Lung (tissue), 12 donors: ENCODE measurements around the gene RIPK3. TPM values are rescaled to one million over a fixed set of nuclear protein-coding genes. Genes with fewer than 3 reads are reported as not detected.
A peak's percentile ranks its signal among the peaks of the same experiment; 100 is the strongest.

ENCODE experiments used
- ATAC-seq: fragments of 200-7000 bp; cut with Tn5 transposase; one replicate; pipeline ENCODE4 v1.9.1; 2020; ENCODE audit warnings: moderate number of reproducible peaks; ENCODE audit not compliant: insufficient read depth, low FRiP score
- DNase-seq, 3 donors: peaks; one replicate each; pipeline ENCODE4 v3.0.0-alpha.2; 2013 to 2017
- H3K27ac ChIP-seq, 2 donors: one replicate each; pipeline ENCODE4 v1.5.1; 2013; ENCODE audit warnings: mild to moderate bottlenecking in 2 of 2, moderate library complexity in 2 of 2, control low read depth in 1 of 2, inconsistent platforms in 1 of 2, low read depth in 1 of 2, low read length in 1 of 2
- H3K27me3 ChIP-seq, 3 donors: one replicate each; pipeline ENCODE4 v1.5.1; 2013; ENCODE audit warnings: low read length in 2 of 3; ENCODE audit not compliant: control insufficient read depth in 3 of 3, insufficient read depth in 3 of 3
- H3K36me3 ChIP-seq, 4 donors: one replicate each; pipeline ENCODE4 v1.5.1; 2013; ENCODE audit warnings: low read length in 4 of 4, mild to moderate bottlenecking in 1 of 4, moderate library complexity in 1 of 4; ENCODE audit not compliant: control insufficient read depth in 4 of 4, insufficient read depth in 4 of 4
- H3K4me1 ChIP-seq, 5 donors: one replicate each; pipeline ENCODE4 v1.5.1; 2013; ENCODE audit warnings: low read length in 5 of 5, mild to moderate bottlenecking in 2 of 5, moderate library complexity in 1 of 5; ENCODE audit not compliant: control insufficient read depth in 5 of 5, insufficient read depth in 5 of 5
- H3K4me3 ChIP-seq: one replicate; pipeline ENCODE4 v1.5.1; 2013; ENCODE audit warnings: mild to moderate bottlenecking, control low read depth, moderate library complexity
- H3K9ac ChIP-seq, 2 donors: one replicate each; pipeline ENCODE4 v1.5.1; 2013; ENCODE audit warnings: low read length in 2 of 2, control low read depth in 1 of 2; ENCODE audit not compliant: insufficient read depth in 1 of 2
- H3K9me3 ChIP-seq, 4 donors: one replicate each; pipeline ENCODE4 v1.5.1; 2013; ENCODE audit warnings: low read length in 3 of 4, mild to moderate bottlenecking in 1 of 4, moderate library complexity in 1 of 4; ENCODE audit not compliant: control insufficient read depth in 4 of 4, insufficient read depth in 3 of 4
- WGBS, 2 donors: extraction: QIAGEN DNeasy Blood & Tissue Kit; methylation state at CpG; one replicate each; pipeline ENCODE4 v1.1.7; 2013; 5-methylcytosine and 5-hydroxymethylcytosine counted together
- polyA plus RNA-seq, 2 donors: library from polyadenylated mRNA; stranded (reverse); fragments of 200-250 nt; gene quantifications; one replicate each; pipeline ENCODE4 v1.2.1, GENCODE V29; 2013
- total RNA-seq, 2 donors: library from RNA; depleted of rRNA in 1 of 2; stranded (reverse); fragments of >200 nt in 1 of 2; gene quantifications; one replicate each; pipeline ENCODE4 v1.2.1, GENCODE V29; 2014 to 2021
- TF ChIP-seq, protein P1 (sequence below): IDR thresholded peaks from 2 replicates; pipeline ENCODE4 v1.5.1; 2012; ENCODE audit warnings: mild to moderate bottlenecking; ENCODE audit errors: control extremely low read depth, extremely low read depth
- donor health status: control.
- donor health status: control.
- donor health status: Bipolar disorder and iron deficiency.
- donor health status: healthy.
- donor health status: DM: yes; HTN: yes; CAD: no.

Gene RIPK3
- total and polyA plus RNA-seq, 4 donors: 6.4 to 26.0 (median 18.2) TPM

DNA sequence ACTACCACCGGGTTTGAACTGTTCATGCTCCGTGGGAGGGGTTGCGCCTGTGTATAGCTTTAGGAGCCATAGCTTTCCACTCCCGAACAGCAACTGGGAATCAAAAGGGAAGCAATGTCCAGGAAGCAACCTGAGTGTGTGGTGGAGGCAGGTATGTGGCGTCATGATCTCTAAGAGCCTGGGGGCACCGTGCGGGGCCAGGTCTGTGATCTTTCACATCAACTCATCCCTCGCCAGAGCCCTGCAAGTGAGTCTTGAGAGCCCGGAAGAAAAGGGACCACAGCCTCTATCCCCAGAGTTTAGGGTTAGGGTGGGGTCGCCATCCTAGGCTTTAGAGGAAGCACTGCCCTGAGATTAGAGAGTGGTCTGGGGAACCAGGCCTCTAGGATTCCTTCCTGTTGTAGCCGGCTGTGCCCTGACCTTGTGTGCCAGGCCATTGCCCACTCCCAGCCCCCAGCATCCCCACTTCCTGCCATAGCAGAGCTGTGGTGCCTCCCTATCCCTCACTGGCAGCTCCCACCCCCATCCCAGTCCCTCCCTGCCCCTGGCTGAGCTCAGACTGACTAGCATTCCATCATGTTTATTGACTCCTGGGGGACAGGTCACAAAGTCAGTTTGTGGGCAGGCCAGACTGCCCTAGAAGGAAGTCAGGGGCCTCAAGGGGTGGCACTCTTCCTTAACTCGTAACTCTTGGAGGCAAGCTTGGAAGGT, 4.2 kb downstream of the RIPK3 start:
- H3K9me3 ChIP-seq: no peaks in the 10 kb centered on the region
- H3K4me3 ChIP-seq: no peak overlapping the region
- WGBS, 2 donors: 49 to 63% methylated on average over 12 of the region's 12 CpGs
- H3K9ac ChIP-seq: no peak overlapping the region
- TF ChIP-seq, protein P1, sequence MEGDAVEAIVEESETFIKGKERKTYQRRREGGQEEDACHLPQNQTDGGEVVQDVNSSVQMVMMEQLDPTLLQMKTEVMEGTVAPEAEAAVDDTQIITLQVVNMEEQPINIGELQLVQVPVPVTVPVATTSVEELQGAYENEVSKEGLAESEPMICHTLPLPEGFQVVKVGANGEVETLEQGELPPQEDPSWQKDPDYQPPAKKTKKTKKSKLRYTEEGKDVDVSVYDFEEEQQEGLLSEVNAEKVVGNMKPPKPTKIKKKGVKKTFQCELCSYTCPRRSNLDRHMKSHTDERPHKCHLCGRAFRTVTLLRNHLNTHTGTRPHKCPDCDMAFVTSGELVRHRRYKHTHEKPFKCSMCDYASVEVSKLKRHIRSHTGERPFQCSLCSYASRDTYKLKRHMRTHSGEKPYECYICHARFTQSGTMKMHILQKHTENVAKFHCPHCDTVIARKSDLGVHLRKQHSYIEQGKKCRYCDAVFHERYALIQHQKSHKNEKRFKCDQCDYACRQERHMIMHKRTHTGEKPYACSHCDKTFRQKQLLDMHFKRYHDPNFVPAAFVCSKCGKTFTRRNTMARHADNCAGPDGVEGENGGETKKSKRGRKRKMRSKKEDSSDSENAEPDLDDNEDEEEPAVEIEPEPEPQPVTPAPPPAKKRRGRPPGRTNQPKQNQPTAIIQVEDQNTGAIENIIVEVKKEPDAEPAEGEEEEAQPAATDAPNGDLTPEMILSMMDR: no peak
- H3K27ac ChIP-seq: peak overlapping the region in 1 of 2 donors; percentile 82
- H3K4me1 ChIP-seq: peaks cover 0 to 31% (median 15%) of the 10 kb centered on the region in 5 donors
- ATAC-seq: no peak
- DNase-seq: peak in 1 of 3 donors; percentile 25
- H3K36me3 ChIP-seq: peaks cover 0 to 5% (median 0%) of the 10 kb centered on the region in 4 donors
- H3K27me3 ChIP-seq: peaks cover 0 to 69% (median 57%) of the 10 kb centered on the region in 3 donors

DNA sequence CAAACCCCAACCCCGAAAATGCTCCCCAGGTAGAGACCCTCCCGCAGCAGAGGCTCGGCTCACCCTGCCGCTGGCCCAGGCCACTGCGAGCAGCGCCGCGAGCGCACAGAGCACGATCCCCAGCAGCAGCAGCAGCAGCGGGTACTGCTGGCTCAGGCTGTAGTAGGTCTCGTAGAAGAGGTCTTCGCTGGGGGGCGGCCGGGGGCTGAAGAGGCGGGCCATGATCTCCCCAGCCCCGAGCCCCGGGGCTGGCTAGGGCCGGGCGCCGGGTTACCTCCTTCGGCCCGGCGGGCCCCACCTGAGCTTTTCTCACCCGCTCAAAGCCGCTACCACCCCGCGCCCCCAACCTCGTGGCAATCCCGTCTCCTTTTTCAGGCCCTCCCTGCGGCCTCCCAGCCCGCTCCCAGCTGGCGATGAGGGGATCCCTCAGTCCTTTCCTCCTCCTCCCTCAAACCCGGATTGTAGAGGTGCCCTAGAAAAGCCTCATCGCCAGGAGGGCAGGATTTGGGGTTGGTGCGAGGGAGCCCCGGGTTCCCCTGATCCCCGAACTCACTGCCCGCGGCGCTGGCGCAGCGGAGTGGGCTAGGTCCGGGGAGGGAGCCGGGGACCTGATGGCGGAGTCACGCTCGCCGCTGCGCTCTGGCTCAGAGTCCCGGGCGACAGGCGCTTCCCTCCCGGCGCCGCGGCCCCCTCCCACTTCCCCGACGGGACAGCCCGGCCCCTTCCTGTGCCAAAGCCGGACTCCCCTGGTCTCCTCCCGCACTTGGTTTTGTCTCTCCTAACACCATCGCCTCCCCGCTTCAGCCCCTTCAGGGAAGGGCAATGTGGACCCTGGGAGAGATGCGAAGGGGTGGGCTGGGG, 5.1 kb downstream of the RIPK3 start, which contains the start of gene ADCY4:
Gene ADCY4, minus strand, starts transcription at position 641 of the 861 bp plus-strand sequence. Its CDS starts 419 bp downstream, at position 222.
- H3K9me3 ChIP-seq: no peaks in the 10 kb centered on the region
- H3K36me3 ChIP-seq: peaks cover 0 to 9% (median 0%) of the 10 kb centered on the region in 4 donors
- peak within 1 kb of the TSS; percentile 82 for H3K27ac ChIP-seq
- H3K9ac ChIP-seq: peak within 1 kb of the TSS in 1 of 2 donors; percentile 11
- H3K4me3 ChIP-seq: peak within 1 kb of the TSS; percentile 48
- DNase-seq: peak; percentile 32 to 46 (median 44)
- peaks cover 0 to 28% (median 15%) of the 10 kb centered on the region in 5 donors for H3K4me1 ChIP-seq
- TF ChIP-seq, protein P1: no peak
- WGBS, 2 donors: 4 to 5% methylated on average over 57 to 65 of the region's 65 CpGs
- H3K27me3 ChIP-seq: peaks cover 0 to 69% (median 48%) of the 10 kb centered on the region in 3 donors
- ATAC-seq: no peak

DNA sequence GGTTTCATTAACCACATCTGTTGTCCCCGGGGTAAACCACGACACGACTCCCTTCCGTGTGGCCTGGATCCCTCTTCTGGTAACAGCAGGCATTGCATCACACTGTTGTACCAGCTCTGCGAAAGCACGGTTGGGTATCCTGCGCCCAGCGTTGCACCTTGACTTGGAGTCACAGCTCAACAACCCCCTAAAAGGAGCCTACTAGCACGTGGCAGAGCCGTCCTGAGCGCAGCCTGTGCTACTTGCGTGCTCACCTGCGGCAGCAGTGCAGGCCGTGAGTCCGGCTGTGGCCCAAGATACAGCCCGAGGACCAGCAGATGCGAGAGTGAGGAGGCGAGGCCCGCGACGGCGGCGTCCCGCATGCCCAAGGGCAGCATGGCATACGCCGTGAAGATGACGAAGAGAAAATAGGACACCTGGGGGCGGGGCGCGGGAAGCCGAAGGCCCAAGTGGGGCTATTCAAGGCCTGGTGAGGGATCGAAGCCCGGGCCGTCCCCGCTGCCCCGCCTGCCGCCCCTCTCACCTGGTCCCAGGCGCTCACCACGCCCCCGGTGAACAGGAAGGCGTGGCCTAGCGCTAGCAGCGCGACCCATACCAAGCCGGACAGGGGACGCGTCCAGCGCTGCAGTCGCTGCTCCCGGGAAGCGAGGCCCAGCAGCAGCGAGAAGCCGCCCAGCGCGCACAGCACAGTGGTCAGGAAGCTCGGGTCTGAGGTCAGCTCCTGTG, 7.4 kb downstream of the RIPK3 start:
- no peaks in the 10 kb centered on the region for H3K9me3 ChIP-seq
- TF ChIP-seq, protein P1: peak; percentile 67
- peak; percentile 73 to 77 (median 76) for DNase-seq
- ATAC-seq: peak; percentile 72
- no peak overlapping the region for H3K4me3 ChIP-seq
- peaks cover 0 to 50% (median 38%) of the 10 kb centered on the region in 3 donors for H3K27me3 ChIP-seq
- peaks cover 0 to 6% (median 0%) of the 10 kb centered on the region in 4 donors for H3K36me3 ChIP-seq
- H3K4me1 ChIP-seq: peaks cover 0 to 20% (median 9%) of the 10 kb centered on the region in 5 donors
- 18 to 26% methylated on average over 56 of the region's 56 CpGs for WGBS, 2 donors
- H3K9ac ChIP-seq: no peak overlapping the region
- no peak overlapping the region for H3K27ac ChIP-seq
